Stimulated activated CD4-positive, alpha-beta T cell treated with anti-CD3 and anti-CD28 coated beads, Interleukin-1b, Interleukin-23, amount 100 ng/mL, for 4 hours (primary cell): ENCODE data around the gene BRMS1L.
A peak's percentile ranks its signal among the peaks of the same experiment; 100 is the strongest.

Source experiments
- DNase-seq, 2 donors: peaks; one replicate each; pipeline ENCODE4 v3.0.0-alpha.2; 2020; ENCODE audit warnings: low read depth in 2 of 2

The BRMS1L gene

GRCh38 chr14:35865611-35866324 is 39.6 kb downstream of the BRMS1L start:
- no peak for DNase-seq

- DNase-seq = no peak
Observed at GRCh38 chr14:35866595-35867279, 40.6 kb downstream of the BRMS1L start.

GRCh38 chr14:35867280-35867629 is 41.1 kb downstream of the BRMS1L start:
- DNase-seq = no peak

GRCh38 chr14:35875296-35875695 is 49.2 kb downstream of the BRMS1L start:
- no peak for DNase-seq

GRCh38 chr14:35877276-35877675 is 51.1 kb downstream of the BRMS1L start:
- no peak for DNase-seq

- DNase-seq = no peak
Observed at GRCh38 chr14:35878272-35879150, 52.4 kb downstream of the BRMS1L start.

GRCh38 chr14:35879151-35879648 is 53.1 kb downstream of the BRMS1L start:
- no peak for DNase-seq

GRCh38 chr14:35879654-35880249 is 53.6 kb downstream of the BRMS1L start:
- DNase-seq = no peak

- no peak for DNase-seq
Observed at GRCh38 chr14:35881280-35881679, 55.1 kb downstream of the BRMS1L start.

GRCh38 chr14:35883677-35884293 is 57.6 kb downstream of the BRMS1L start:
- DNase-seq = peak in 1 of 2 donors; percentile 14

- no peak for DNase-seq
Observed at GRCh38 chr14:35890308-35890707, 64.2 kb downstream of the BRMS1L start.

- no peak for DNase-seq
Observed at GRCh38 chr14:35895256-35895655, 69.1 kb downstream of the BRMS1L start.

GRCh38 chr14:35897616-35898111 is 71.5 kb downstream of the BRMS1L start:
- DNase-seq = no peak

- DNase-seq = no peak
Observed at GRCh38 chr14:35898217-35898775, 72.2 kb downstream of the BRMS1L start.

GRCh38 chr14:35900741-35901140 is 74.6 kb downstream of the BRMS1L start:
- no peak for DNase-seq

- DNase-seq = no peak
Observed at GRCh38 chr14:35909665-35910064, 83.5 kb downstream of the BRMS1L start.

- no peak for DNase-seq
Observed at GRCh38 chr14:35910191-35910590, 84.1 kb downstream of the BRMS1L start.

GRCh38 chr14:35911097-35911496 is 85.0 kb downstream of the BRMS1L start:
- no peak for DNase-seq

- DNase-seq = no peak
Observed at GRCh38 chr14:35915185-35915584, 89.0 kb downstream of the BRMS1L start.

GRCh38 chr14:35915775-35916174 is 89.6 kb downstream of the BRMS1L start:
- no peak for DNase-seq
